ENCODE measurements around the gene KIAA1217. TPM values are rescaled to one million over a fixed set of nuclear protein-coding genes. Genes with fewer than 3 reads are reported as not detected.

Gene KIAA1217
- total and polyA plus RNA-seq, 2 donors = 6.2 to 18.0 TPM

- Histone ChIP-seq H3K4me3 (ENCODE audit: low read depth, low read length) (no peak overlapping the region), H3K36me3 (ENCODE audit: insufficient read depth) (no peaks in the 10 kb centered on the region), H3K27ac (ENCODE audit: low read depth) (no peak overlapping the region), H3K4me1 (ENCODE audit: insufficient read depth) (no peaks in the 10 kb centered on the region)
- no peak for DNase-seq (ENCODE audit: extremely low spot score)
- 76% methylated on average over 4 of the region's 4 CpGs for WGBS
Measured at GRCh38 chr10:24556126-24556749, 347.3 kb downstream of the KIAA1217 start.

- Histone ChIP-seq H3K4me1 (ENCODE audit: insufficient read depth) (no peaks in the 10 kb centered on the region), H3K36me3 (ENCODE audit: insufficient read depth) (no peaks in the 10 kb centered on the region), H3K4me3 (ENCODE audit: low read depth, low read length) (no peak overlapping the region), H3K27ac (ENCODE audit: low read depth) (no peak overlapping the region)
- 57% methylated on average over 24 of the region's 24 CpGs for WGBS
- no peak for DNase-seq (ENCODE audit: extremely low spot score)
Measured at GRCh38 chr10:24556750-24557742, 348.1 kb downstream of the KIAA1217 start.

DNA sequence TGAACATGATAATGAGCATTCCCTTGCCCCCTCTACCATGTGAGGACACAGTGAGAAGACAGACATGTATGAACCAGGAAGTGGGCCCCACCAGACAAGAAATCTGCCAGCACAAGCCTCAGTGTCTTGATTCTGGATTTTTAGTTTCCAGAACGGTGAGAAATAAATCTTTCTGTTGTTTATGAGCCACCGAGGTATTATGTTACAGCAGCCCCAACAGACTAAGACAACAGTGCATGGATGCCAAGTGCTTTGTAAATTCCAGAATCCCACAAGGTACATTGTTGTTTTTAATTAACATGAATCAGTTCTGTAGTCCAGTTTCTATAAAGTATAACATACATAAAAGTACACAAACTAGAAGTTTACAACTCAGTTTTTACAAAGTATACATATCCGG, 352.5 kb downstream of the KIAA1217 start:
- DNase-seq (ENCODE audit: extremely low spot score) = no peak

GRCh38 chr10:24568042-24568441, 359.1 kb downstream of the KIAA1217 start:
- H3K36me3 ChIP-seq (ENCODE audit: insufficient read depth) = no peaks in the 10 kb centered on the region
- H3K4me1 ChIP-seq (ENCODE audit: insufficient read depth) = no peaks in the 10 kb centered on the region
- DNase-seq (ENCODE audit: extremely low spot score) = no peak
- no peak overlapping the region for H3K27ac ChIP-seq (ENCODE audit: low read depth)
- no peak overlapping the region for H3K4me3 ChIP-seq (ENCODE audit: low read depth, low read length)
- WGBS = 68% methylated on average over 4 of the region's 4 CpGs

More for the DNA sequence above, 352.5 kb downstream of the KIAA1217 start:
- no peak overlapping the region for H3K4me3 ChIP-seq (ENCODE audit: low read depth, low read length)
- H3K36me3 ChIP-seq (ENCODE audit: insufficient read depth) = no peaks in the 10 kb centered on the region
- no peaks in the 10 kb centered on the region for H3K4me1 ChIP-seq (ENCODE audit: insufficient read depth)
- H3K27ac ChIP-seq (ENCODE audit: low read depth) = no peak overlapping the region
- WGBS = 52% methylated on average over 3 of the region's 3 CpGs

GRCh38 chr10:24569330-24569796, 360.4 kb downstream of the KIAA1217 start:
- Histone ChIP-seq H3K4me3 (ENCODE audit: low read depth, low read length) (no peak overlapping the region), H3K36me3 (ENCODE audit: insufficient read depth) (no peaks in the 10 kb centered on the region), H3K27ac (ENCODE audit: low read depth) (no peak overlapping the region), H3K4me1 (ENCODE audit: insufficient read depth) (no peaks in the 10 kb centered on the region)
- DNase-seq (ENCODE audit: extremely low spot score) = no peak
- 90% methylated on average over 13 of the region's 13 CpGs for WGBS

DNA sequence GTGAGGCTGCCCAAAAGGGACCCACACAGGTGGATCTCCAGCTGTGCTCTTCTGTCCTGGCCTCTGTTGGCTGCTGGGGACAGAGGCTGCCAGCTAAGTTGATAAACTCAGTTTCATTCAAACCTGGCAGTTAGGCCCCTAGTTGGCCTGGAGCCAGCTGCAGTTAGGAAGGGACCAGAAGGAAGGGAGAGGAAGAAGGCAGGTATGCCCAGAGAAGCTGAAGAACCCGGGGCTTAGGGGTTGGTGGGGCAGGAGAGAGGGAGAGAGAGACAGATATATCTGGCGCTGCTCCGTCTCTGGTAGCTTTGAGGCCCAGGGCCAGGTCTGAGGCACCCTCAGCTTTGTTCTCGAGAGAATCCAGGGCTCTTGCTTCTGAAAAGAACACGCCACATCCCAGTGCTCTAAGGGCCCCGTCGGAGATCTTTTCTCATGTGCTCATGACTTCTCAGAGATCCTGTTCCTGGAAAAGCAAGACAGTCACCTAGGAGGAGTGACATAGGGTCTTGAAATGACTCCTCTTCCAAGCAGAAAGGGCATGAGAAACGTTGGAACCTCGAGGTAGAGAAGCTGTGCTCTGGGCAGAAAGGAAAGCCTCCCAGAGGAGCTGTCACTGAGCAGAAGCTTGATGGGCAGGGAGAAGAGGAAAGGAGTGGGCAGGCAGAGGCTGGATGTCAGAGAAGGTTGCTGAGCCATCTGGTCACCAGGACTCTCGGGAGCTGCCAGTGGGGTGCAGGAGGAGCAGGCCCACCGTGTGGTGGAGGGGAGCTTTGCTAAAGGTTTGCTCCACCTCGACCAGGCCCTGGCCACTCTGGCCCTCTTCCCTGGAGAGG, 361.1 kb downstream of the KIAA1217 start:
- no peak for DNase-seq (ENCODE audit: extremely low spot score)
- Histone ChIP-seq H3K4me1 (ENCODE audit: insufficient read depth) (no peaks in the 10 kb centered on the region), H3K27ac (ENCODE audit: low read depth) (no peak overlapping the region), H3K36me3 (ENCODE audit: insufficient read depth) (no peaks in the 10 kb centered on the region), H3K4me3 (ENCODE audit: low read depth, low read length) (no peak overlapping the region)
- WGBS = 83% methylated on average over 12 of the region's 12 CpGs

DNA sequence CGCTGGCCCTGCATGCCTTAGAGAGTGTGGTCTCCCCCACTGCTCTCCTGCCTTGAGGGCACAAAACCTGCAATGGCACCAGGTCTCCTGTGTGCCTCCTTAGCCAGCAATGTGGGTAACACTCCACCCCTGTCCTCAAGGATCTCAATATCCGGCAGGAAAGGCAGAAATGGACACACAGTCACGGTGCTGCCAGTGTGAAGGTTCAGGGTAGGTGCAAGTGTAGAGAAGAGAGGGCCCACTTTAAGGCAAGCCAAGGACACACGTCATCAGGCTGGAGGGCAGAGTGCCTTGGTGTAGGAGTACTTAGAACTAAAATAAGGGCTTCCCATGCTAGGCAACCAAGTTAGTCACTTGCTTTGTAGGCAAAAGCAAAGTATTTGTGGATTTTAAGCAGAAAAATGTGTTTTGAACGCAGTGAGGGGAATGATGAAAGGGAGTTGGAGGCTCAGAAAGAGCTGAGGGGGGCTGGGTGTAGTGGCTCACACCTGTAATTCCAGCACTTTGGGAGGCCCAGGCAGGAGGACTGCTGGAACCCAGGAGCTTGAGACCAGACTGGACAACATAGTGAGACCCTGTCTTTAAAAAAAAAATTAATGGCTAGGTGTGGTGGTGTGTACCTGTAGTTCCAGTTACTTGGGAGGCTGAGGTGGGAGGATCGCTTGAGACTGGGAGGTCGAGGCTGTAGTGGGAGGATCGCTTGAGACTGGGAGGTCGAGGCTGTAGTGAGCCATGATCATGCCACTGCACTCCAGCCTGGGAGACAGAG, 361.9 kb downstream of the KIAA1217 start:
- H3K27ac ChIP-seq (ENCODE audit: low read depth) = no peak overlapping the region
- WGBS = 90% methylated on average over 9 of the region's 9 CpGs
- H3K4me3 ChIP-seq (ENCODE audit: low read depth, low read length) = no peak overlapping the region
- H3K36me3 ChIP-seq (ENCODE audit: insufficient read depth) = no peaks in the 10 kb centered on the region
- no peaks in the 10 kb centered on the region for H3K4me1 ChIP-seq (ENCODE audit: insufficient read depth)
- no peak for DNase-seq (ENCODE audit: extremely low spot score)

DNA sequence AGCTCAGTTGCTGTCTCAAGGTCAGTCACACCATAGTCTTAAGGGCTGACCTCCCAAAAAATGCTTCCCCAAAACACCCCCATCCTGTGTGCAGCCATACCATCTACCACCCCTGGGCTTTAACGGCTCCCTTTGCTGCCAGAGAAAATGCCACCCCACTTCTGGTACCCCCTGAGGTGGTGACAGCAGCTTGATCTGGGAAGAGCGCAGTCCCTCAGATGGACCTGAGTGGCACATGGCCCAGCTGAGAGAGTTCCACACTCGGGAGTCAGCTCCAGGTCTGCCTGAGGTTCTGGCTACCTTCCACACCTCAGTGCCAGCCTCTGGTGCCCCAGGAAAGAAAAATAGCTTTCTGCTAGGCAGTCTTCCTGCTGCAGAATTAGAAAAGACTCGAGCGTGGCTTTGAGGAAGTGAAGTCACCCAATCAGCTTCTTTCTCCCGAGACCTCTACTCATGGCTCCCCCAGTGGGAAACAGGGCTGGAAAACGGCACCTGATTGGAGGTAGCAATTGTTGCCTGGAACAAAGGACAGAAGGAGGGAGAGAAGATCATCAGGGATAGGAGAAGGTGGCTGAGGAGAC, 363.0 kb downstream of the KIAA1217 start:
- no peak overlapping the region for H3K4me3 ChIP-seq (ENCODE audit: low read depth, low read length)
- no peak overlapping the region for H3K27ac ChIP-seq (ENCODE audit: low read depth)
- no peaks in the 10 kb centered on the region for H3K4me1 ChIP-seq (ENCODE audit: insufficient read depth)
- 75% methylated on average over 7 of the region's 7 CpGs for WGBS
- no peak for DNase-seq (ENCODE audit: extremely low spot score)
- H3K36me3 ChIP-seq (ENCODE audit: insufficient read depth) = no peaks in the 10 kb centered on the region

- no peaks in the 10 kb centered on the region for H3K4me1 ChIP-seq (ENCODE audit: insufficient read depth)
- no peaks in the 10 kb centered on the region for H3K36me3 ChIP-seq (ENCODE audit: insufficient read depth)
- no peak for DNase-seq (ENCODE audit: extremely low spot score)
- H3K27ac ChIP-seq (ENCODE audit: low read depth) = no peak overlapping the region
- WGBS = 87% methylated on average over 9 of the region's 9 CpGs
- H3K4me3 ChIP-seq (ENCODE audit: low read depth, low read length) = no peak overlapping the region
Measured at GRCh38 chr10:24574161-24574560, 365.2 kb downstream of the KIAA1217 start.

- no peaks in the 10 kb centered on the region for H3K36me3 ChIP-seq (ENCODE audit: insufficient read depth)
- no peak overlapping the region for H3K4me3 ChIP-seq (ENCODE audit: low read depth, low read length)
- DNase-seq (ENCODE audit: extremely low spot score) = no peak
- 85% methylated on average over 3 of the region's 3 CpGs for WGBS
- H3K4me1 ChIP-seq (ENCODE audit: insufficient read depth) = no peaks in the 10 kb centered on the region
- H3K27ac ChIP-seq (ENCODE audit: low read depth) = no peak overlapping the region
Measured at GRCh38 chr10:24574578-24575155, 365.7 kb downstream of the KIAA1217 start.

GRCh38 chr10:24575481-24576002, 366.6 kb downstream of the KIAA1217 start:
- 68% methylated on average over 10 of the region's 10 CpGs for WGBS
- Histone ChIP-seq H3K36me3 (ENCODE audit: insufficient read depth) (no peaks in the 10 kb centered on the region), H3K4me3 (ENCODE audit: low read depth, low read length) (no peak overlapping the region), H3K27ac (ENCODE audit: low read depth) (no peak overlapping the region), H3K4me1 (ENCODE audit: insufficient read depth) (no peaks in the 10 kb centered on the region)
- DNase-seq (ENCODE audit: extremely low spot score) = no peak

DNA sequence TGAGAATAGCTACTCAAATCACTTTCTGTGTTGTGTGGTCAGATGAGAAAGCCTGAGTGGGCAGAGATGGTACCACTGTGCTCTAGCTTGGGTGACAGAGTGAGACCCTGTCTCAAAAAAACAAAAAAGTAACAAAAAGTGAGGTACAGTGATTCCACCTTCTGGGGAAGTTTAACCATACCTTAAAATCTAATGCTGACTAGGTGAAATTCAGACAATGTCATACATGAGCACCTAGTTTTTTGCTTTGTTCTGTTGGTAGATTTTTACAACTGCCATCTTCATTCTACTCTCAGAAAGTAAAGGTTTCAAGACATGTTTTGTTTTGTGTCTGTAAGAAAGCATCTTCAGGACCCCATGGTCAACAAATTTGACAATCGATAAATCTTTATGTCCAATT, 370.5 kb downstream of the KIAA1217 start:
- Histone ChIP-seq H3K4me1 (ENCODE audit: insufficient read depth) (no peaks in the 10 kb centered on the region), H3K4me3 (ENCODE audit: low read depth, low read length) (no peak overlapping the region), H3K36me3 (ENCODE audit: insufficient read depth) (peaks cover under 1% of the 10 kb centered on the region), H3K27ac (ENCODE audit: low read depth) (no peak overlapping the region)
- 98% methylated on average over 1 of the region's 1 CpG for WGBS
- DNase-seq (ENCODE audit: extremely low spot score) = no peak
